NCI-H748 treated with DMSO at 0.1 percent for 48 hours (cell line): ENCODE measurements around the gene WWC1.
"Not testable (repeated sequence)": the region's sequence is repeated elsewhere in the genome, so short reads cannot be mapped to it uniquely, and the experiment has no call there.

Source experiments
- DNase-seq: peaks from one replicate; lab custom pipeline; 2025; lab: John Stamatoyannopoulos, UW

The WWC1 gene

DNA sequence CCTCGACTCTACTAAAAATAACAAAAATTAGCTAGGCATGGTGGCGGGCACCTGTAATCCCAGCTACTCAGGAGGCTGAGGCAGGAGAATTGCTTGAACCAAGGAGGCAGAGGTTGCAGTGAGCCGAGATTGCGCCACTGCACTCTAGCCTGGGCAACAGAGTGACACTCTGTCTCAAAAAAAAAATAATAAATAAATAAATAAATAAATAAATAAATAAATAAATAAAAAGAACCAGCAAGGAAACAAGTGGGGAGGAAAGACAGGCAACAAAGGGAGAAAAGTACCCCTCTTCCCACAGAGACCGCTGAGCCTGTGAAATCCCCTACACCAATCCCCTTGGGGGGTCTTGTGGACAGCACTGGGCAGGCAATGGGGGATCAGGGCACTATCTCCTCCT is 4.6 kb upstream of the WWC1 start:
- not testable (repeated sequence) for DNase-seq

- no peak for DNase-seq
These were observed 4.1 kb upstream of the WWC1 start for GRCh38 chr5:168287362-168287761.

DNA sequence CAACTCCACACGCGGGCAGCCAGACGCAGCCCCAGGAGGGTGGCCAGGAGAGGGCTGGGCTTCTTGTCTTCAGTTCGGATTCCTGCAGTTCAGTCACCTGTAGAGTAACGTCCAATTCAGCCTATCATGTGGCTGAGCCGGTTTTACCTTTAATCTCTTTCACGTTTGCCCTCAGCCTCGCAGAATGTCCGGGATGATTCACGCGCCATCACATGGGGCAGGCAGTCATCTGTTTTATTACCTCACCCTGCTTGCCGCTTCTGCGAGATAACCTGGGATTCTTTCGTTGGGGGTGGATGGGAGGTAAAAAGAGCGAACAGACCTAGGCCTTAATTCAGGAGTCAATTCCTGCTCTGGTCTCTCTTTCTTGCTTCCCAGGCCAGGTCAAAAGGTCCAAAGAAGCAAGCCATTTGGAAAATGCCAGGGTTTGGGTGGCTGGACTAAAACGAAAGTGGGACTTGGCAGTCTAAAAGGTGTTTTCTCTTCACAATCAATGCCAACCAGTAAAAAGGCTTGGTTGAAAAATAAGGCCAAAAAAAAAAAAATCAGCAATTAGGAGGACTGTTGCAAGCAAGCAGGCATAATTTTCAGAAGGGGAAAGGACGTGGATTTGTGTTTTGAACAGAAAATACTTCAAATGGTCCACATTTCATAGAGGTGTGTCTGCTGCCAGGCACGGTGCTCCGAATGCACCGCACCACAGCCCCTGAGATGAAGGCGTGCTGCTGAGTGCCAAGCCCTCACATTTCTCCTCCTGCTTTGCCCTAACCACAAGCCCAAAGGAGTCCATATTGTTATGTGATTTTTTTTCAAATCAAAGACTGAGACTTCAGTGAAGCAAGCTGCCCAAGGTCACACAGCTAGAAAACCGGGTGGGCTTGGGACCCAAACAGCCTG is 2.8 kb upstream of the WWC1 start:
- DNase-seq, result no peak

DNA sequence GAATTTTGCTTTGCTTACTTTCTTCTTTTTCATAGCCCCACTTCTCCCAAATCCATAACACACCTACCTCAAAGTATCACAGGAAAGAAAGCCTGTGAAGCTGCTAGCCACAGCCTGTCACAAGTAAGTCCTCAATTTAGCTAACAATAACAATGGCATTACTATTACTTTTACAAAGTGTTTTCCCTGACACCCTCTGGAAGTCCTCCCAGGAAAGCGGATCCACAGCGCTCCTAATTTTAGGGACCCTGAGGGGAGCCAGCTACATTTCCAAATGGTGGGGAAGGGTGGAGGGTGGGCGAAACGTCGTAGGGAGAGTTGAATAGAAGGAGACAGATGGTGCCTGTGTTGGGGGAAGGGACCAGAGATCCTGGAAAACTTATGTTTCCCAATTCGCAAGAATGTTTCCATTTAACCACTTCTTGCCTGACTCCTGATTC is 523 bp upstream of the WWC1 start:
- peak; percentile 34 for DNase-seq

- no peak for DNase-seq
These were observed 730 bp downstream of the WWC1 start for GRCh38 chr5:168291964-168292785.

DNA sequence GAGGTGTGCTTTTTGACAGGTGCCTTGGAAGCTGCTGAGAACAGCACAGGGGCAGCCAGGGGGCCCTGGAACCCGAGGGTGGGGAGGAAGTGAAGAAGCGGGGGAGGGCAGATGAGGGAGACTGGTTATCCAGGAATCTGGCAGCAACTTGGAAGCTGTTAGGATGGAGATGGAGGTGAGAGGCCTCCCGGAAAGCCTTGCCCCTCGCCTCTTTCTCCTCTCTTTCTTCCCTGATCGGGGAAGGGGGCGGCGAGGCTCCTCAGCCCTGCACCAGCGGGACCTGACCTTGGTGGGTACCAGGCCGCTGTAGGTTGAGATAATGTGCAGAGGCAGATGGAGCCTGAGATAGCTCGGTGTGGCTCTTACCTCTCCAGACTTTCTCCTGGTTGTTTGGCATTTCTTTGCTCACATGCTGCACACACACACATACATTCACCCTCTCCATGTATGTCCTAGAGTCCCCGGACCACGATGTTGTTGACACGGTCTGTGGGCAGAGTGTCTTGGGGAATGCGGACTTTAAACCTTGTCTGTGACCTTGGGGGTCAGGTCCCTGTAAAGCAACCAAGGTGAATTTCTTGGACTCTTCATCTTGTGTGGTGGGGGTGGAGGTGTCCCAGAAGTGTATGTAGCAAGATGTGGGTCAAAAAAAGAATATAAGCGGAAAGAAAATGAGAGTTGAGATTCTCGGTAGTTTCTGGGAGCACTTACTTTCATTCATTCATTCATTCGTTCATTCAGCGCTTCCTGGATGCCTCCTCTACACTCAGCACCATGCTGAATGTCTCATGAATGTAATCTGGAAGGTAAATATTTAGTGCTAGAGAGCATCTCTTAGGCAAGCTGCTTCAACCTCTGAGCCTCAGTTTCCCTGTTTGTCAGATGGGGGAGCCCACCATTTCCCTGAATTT is 1.6 kb downstream of the WWC1 start:
- no peak for DNase-seq

DNA sequence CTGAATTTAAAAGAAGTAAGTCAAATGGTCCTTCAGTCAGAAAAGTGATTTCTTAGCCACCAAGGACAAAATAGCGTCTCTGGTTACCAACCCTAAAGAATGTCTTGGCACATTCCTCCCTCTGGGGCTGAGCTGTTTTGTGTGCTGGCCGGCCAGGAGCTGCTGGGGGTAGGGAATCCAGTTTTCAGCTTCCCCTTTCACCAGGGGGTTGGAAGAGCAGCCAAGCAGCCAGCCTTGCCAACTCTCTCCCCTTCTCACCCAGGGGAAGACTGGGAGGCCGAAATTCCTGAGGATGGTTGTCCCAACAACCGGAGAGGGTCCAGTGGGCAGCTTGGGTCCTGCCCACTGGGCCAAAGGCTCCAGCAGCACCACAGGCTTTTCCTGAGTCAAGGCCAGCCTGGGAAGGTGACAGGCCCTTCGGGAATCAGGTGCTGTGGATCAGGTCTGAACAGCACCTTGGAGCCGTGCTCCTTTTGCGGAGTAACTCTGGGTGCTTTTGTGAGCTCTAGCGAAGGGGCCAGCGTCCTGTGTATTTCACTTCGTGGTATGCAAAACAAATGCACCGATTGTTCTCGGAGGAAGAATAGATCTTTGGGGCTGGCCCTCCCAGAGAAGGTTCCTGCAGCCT is 4.2 kb downstream of the WWC1 start:
- no peak for DNase-seq

- DNase-seq, result no peak
These were observed 5.2 kb downstream of the WWC1 start for GRCh38 chr5:168296682-168297081.

- no peak for DNase-seq
These were observed 7.5 kb downstream of the WWC1 start for GRCh38 chr5:168298949-168299348.

DNA sequence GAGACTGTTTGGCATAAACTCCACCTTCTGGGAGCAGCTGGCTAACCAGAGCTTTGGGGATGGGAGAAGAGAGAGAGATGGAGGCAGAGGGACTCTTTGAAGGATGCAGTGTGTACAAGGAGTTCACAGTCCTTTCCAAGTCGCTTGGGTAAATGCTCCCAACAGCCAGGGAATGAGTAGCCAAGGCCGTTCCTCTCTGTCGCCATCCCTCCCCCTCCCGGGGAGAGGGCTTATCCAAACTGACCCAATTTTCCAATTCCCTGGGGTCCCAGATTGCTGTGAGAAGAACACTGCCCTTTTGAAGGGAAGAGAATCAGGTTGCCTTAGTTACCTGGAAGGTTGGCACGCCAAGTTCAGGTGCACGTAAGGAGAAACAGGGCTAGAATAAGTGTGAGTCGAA is 7.9 kb downstream of the WWC1 start:
- no peak for DNase-seq

DNA sequence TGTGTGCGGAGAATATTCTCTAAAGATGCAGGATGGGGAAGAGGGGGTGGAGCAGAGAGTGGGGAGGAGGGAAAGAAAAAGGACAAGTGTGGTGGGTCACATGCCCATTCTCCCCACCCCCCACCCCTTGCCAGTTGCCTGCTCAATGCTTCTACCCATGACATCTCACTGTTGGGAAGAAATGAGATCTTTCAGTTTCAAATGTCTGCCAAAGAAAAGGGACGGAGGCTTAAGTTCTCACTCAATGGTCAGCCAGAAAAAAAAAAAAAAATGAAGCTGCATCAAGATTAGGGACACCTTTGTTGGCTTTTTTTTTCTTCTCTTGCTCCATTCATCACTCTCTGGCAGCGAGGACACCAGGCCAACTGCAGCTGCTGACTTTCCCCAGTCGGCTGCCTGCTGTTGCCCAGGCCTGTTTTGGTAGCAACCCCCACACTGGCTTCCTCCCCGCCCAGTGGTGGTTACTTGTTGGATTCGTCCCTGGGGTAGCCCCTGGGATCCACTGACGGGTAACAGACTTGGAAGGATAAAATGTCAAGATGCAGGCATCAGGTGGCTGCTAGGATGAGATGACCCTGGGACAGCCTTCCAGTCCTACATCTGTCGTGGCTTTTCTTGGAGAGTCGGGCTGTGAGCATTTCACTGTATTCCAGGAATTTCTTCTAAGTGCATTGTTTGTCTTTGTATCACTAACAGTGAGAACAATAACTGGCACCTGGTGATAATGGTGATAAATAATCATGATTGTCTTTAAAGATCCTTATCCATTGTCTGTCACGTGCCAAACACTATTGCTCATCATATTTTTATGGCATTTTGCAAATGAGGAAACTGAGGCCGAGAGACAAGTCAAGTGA is 9.1 kb downstream of the WWC1 start:
- no peak for DNase-seq

DNA sequence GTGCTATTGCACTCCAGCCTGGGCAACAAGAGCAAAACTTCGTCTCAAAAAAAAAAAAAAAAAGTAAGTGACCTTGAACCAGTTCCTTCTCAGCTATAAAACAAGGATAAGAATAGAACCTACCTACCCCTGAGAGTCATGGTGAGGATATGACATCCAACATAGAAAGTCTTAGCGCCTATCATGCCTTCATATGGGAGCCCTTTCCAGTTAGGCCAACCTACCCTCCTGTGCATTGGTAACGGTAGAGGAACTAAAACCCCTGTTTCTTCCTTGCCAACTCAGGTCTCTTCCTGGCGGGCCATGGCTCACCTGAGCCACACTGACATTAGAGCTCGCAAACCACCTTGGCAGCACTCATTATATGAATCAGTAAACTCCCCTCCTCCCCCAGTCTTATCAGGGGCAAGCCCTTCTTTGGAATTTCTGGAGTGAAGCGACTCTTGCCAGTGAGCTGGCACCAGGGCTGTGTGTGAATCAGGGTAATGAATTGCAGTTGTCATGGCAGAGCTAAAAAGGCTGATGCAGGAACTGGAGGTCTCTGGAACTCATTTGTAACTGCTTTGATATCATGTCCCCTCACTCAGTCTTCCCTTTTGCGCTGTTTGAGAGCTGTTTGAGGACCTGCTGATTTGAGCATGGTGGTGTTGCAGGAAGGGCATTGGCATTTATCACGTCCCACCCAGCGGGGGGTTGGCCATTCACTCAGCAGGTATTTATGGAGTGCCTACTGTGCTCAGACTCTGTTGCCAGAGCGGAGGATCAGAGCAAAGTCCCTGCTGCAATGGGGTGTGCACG is 10.3 kb downstream of the WWC1 start:
- DNase-seq, result no peak

DNA sequence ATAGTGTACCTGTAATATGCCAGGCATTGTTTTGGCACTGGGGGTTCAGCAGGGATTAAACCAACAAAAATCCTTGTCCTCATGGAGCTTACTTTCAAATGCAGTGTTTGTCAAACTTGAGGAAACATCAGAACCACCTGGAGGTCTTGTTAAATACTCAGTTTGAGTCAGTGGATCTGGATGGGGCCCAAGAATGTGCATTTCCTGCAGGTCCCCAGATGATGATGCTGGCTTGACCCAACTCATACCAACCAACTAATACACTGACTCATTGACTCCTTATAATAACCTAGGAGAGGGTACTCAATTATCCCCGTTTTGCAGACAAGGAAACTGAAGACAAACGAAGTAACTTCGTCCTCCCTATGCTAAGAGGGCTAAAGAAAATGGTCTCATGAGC is 11.3 kb downstream of the WWC1 start:
- DNase-seq, result no peak

- DNase-seq, result no peak
These were observed 12.1 kb downstream of the WWC1 start for GRCh38 chr5:168303393-168304025.

DNA sequence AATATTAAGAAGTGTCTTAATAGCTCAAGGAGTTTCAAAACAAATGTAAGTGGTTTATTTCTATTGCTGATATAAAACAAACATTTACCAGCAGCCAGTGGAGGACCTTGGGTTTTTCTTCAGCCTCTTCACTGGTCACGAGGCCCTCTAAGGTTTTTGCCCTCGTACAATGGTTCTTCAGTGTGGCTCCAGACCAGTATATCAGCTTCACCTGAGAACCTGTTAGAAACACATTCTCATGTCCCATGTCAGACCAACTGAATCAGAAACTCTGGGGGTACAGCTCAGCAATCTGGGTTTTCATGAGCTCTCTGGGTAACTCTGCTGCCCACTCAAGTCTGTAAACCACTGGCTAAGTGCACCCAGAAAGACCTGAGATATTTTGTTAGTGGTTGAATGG is 12.9 kb downstream of the WWC1 start:
- no peak for DNase-seq

DNA sequence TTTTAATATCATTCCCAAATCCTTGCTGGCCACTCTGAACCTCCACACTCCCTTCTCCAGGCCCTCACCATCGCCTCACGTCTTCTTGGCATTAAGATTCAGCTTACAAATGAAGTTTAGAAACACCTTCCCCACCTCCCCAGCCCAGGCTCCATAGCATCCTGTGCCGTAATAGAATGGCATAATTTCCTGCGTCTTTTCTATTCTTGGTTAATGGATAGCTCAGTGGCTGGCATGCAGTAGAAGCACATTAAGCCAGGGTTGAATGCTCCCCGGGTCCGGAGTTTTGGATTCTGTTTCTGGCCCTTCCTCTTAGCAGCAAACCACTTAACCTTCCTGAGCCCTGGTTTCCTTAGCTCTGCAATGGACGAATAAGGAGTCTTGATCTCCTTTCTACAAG is 13.8 kb downstream of the WWC1 start:
- DNase-seq, result no peak

GRCh38 chr5:168307022-168307421 is 15.6 kb downstream of the WWC1 start:
- DNase-seq, result no peak

DNA sequence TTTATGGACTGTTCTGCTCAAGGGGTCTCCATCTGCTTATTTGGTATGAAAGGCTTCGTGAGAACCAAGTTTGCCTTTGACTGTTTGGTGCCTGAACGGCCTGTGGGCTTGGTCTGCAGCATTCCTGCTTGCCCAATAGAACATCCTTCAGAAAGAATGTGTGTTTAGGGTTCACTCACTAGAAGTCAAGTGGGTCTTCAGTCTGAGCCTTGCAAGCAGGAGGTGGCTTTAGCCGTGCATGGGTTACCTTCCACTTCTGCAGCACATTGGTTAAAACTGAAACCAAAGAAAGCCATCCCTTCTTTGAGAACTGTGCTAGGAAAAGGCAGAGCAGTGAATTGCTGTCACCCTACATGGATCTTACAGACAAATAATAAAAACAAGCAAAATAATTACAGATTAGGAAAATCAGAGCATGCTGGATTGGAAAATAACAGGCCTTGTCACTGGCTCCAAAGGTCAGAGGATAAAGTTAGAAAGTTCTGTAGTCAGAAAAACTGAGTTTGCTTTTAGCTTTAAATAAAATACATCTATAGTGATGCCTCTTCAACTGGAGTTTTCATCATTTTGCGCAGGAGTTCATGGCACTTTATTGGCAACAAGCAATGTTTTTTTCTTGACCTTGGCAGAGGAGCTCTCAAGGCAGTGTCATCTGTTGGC is 16.6 kb downstream of the WWC1 start:
- DNase-seq, result no peak
